HL-60 (cell line): ENCODE measurements around the gene HYPK.

Source experiments
- CTCF ChIP-seq: IDR thresholded peaks from one replicate; pipeline ENCODE4 v1.5.1; 2011; ENCODE audit warnings: low read length, control low read depth, inconsistent platforms; ENCODE audit not compliant: insufficient read depth
- GABPA ChIP-seq: IDR thresholded peaks from 2 replicates; pipeline ENCODE4 v1.6.1; 2012; ENCODE audit warnings: low read depth
- POLR2AphosphoS5 ChIP-seq: IDR thresholded peaks from 2 replicates; pipeline ENCODE4 v1.6.1; 2012; ENCODE audit warnings: low read depth
- REST ChIP-seq: IDR thresholded peaks from 2 replicates; pipeline ENCODE4 v1.6.1; 2012; ENCODE audit warnings: low read depth; ENCODE audit not compliant: insufficient replicate concordance
- SPI1 ChIP-seq: IDR thresholded peaks from 2 replicates; pipeline ENCODE4 v1.6.1; 2012; ENCODE audit warnings: low read depth, mild to moderate bottlenecking, borderline replicate concordance

GRCh38 chr15:43828061-43828657, 27.8 kb downstream of the HYPK start:
- TF ChIP-seq CTCF (no peak), POLR2AphosphoS5 (no peak), GABPA (no peak), SPI1 (no peak), REST (no peak)
